ENCODE results near the gene SLC2A3. TPM values are rescaled to one million over a fixed set of nuclear protein-coding genes. Genes with fewer than 3 reads are reported as not detected.

Gene SLC2A3
- total and polyA plus RNA-seq, 2 of the 13 experiments (the other 11 are each of a cell fraction or from before 2014, with no cell fraction given): 39.3 to 580 TPM

DNA sequence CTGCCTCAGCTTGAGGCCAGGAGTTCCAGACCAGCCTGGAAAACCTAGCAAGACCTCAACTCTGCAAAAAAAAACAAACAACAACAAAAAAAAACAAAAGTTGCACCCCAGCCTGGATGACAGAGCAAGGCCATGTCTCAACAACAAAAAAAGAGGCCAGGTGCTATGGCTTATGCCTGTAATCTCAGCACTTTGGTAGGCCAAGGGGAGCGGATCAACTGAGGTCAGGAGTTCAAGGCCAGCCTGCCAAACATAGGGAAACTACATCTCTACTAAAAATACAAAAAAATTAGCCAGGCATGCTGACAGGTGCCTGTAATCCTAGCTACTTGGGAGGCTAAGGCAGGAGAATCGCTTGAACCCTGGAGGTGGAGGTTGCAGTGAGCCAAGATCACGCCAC lies 56.7 kb downstream of the SLC2A3 start:
- POLR2A ChIA-PET: interaction anchor here (0.6 to 0.7 kb wide), 3 partner anchors 11 to 37 kb away, joined by 3 to 4 read pairs (median 3); no protein-coding TSS in a partner anchor
- Histone ChIP-seq H3K4me2 (ENCODE audit: low read depth, low read length) (no peak overlapping the region), H3K27ac (ENCODE audit: extremely low read length, insufficient read depth, low read length) (peak overlapping the region; percentile 46), H3K79me2 (ENCODE audit: insufficient read depth, low read length) (peaks cover under 1% of the 10 kb centered on the region), H2AFZ (ENCODE audit: low read length) (no peak overlapping the region), H3K9me3 (ENCODE audit: low read length) (no peaks in the 10 kb centered on the region), H3K4me3 (replicated peaks in 1 of 3; ENCODE audit: insufficient read depth in 1 of 3, low read depth in 2 of 3, low read length in 3 of 3) (no peak overlapping the region), H3K36me3 (replicated peaks in 1 of 2; ENCODE audit: control insufficient read depth in 1 of 2, insufficient read depth in 2 of 2, low read length in 2 of 2) (peaks cover 0 to 5% of the 10 kb centered on the region in 2 experiments; a peak in 2 of 5 replicates), H3K27me3 (ENCODE audit: control insufficient read depth in 1 of 2, insufficient read depth in 2 of 2, low read length in 2 of 2) (no peaks in the 10 kb centered on the region), H3K4me1 (ENCODE audit: insufficient read depth, low read length) (peaks cover 42% of the 10 kb centered on the region), H4K20me1 (ENCODE audit: insufficient read depth, low read length) (no peaks in the 10 kb centered on the region), H3K9ac (ENCODE audit: insufficient read depth, low read depth, low read length) (no peak overlapping the region)
- CTCF ChIA-PET (ENCODE audit: low intra/inter-chr PET ratio, low total read pairs): no interaction called here
- 73% methylated on average over 3 of the region's 3 CpGs for WGBS (ENCODE audit: low lambda C conversion rate)
- DNase-seq (ENCODE audit: low spot score) (peak; percentile 50), ATAC-seq (peak; percentile 34; the same call in 1 of the 3 replicates), FAIRE-seq (no peak)
- intact Hi-C loops (cut with micrococcal nuclease; ENCODE audit: unreplicated experiment): no loop called here
- in situ Hi-C loops (cut with HindIII; ENCODE audit: extremely low pct_ligation_motif_present, low pct_unique_long_range_greater_than_20kb): no loop called here
- BruUV-seq (replicated peaks): no TSS peak
- TF ChIP-seq NR2F1 (CRISPR knock-in tag; IDR thresholded peaks at IDR 0.05) (peak; percentile 45 to 46; a peak in 2 of 4 replicates), MED1 (CRISPR knock-in tag; IDR thresholded peaks at IDR 0.05) (0 out of 2 replicates have a peak, but pooled peaks have one; percentile 17), GFI1 (CRISPR knock-in tag; IDR thresholded peaks at IDR 0.05; ENCODE audit: borderline replicate concordance) (peak; percentile 64; the same call in 1 of the 2 replicates), POGZ (CRISPR knock-in tag; IDR thresholded peaks at IDR 0.05) (0 out of 2 replicates have a peak, but pooled peaks have one; percentile 20), SOX13 (IDR thresholded peaks at IDR 0.05) (no peak), SOX13 (CRISPR knock-in tag; conservative IDR thresholded peaks at IDR 0.05 in 1 of 2, IDR thresholded peaks at IDR 0.05 in 1 of 2) (peak in 1 of 2 experiments; percentile 27; a peak in 1 of 4 replicates), ZNF24 (IDR thresholded peaks at IDR 0.05) (no peak), NR2F2 (IDR thresholded peaks at IDR 0.05; ENCODE audit: borderline replicate concordance, low read depth) (peak; percentile 38; the same call in 1 of the 2 replicates), RARA (CRISPR knock-in tag; IDR thresholded peaks at IDR 0.05) (peak; percentile 74), PHF21A (CRISPR knock-in tag; IDR thresholded peaks at IDR 0.05) (0 out of 2 replicates have a peak, but pooled peaks have one; percentile 24)
- TF ChIP-seq, protein P1, sequence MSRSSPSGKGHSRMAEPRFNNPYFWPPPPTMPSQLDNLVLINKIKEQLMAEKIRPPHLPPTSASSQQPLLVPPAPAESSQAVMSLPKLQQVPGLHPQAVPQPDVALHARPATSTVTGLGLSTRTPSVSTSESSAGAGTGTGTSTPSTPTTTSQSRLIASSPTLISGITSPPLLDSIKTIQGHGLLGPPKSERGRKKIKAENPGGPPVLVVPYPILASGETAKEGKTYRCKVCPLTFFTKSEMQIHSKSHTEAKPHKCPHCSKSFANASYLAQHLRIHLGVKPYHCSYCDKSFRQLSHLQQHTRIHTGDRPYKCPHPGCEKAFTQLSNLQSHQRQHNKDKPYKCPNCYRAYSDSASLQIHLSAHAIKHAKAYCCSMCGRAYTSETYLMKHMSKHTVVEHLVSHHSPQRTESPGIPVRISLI (CRISPR knock-in tag; IDR thresholded peaks at IDR 0.05; ENCODE audit: borderline replicate concordance): peak; percentile 34; the same call in 1 of the 2 replicates
- TF ChIP-seq, protein P2, sequence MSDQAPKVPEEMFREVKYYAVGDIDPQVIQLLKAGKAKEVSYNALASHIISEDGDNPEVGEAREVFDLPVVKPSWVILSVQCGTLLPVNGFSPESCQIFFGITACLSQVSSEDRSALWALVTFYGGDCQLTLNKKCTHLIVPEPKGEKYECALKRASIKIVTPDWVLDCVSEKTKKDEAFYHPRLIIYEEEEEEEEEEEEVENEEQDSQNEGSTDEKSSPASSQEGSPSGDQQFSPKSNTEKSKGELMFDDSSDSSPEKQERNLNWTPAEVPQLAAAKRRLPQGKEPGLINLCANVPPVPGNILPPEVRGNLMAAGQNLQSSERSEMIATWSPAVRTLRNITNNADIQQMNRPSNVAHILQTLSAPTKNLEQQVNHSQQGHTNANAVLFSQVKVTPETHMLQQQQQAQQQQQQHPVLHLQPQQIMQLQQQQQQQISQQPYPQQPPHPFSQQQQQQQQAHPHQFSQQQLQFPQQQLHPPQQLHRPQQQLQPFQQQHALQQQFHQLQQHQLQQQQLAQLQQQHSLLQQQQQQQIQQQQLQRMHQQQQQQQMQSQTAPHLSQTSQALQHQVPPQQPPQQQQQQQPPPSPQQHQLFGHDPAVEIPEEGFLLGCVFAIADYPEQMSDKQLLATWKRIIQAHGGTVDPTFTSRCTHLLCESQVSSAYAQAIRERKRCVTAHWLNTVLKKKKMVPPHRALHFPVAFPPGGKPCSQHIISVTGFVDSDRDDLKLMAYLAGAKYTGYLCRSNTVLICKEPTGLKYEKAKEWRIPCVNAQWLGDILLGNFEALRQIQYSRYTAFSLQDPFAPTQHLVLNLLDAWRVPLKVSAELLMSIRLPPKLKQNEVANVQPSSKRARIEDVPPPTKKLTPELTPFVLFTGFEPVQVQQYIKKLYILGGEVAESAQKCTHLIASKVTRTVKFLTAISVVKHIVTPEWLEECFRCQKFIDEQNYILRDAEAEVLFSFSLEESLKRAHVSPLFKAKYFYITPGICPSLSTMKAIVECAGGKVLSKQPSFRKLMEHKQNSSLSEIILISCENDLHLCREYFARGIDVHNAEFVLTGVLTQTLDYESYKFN (CRISPR knock-in tag; conservative IDR thresholded peaks at IDR 0.05): peak; percentile 38
- TF ChIP-seq, protein P3, sequence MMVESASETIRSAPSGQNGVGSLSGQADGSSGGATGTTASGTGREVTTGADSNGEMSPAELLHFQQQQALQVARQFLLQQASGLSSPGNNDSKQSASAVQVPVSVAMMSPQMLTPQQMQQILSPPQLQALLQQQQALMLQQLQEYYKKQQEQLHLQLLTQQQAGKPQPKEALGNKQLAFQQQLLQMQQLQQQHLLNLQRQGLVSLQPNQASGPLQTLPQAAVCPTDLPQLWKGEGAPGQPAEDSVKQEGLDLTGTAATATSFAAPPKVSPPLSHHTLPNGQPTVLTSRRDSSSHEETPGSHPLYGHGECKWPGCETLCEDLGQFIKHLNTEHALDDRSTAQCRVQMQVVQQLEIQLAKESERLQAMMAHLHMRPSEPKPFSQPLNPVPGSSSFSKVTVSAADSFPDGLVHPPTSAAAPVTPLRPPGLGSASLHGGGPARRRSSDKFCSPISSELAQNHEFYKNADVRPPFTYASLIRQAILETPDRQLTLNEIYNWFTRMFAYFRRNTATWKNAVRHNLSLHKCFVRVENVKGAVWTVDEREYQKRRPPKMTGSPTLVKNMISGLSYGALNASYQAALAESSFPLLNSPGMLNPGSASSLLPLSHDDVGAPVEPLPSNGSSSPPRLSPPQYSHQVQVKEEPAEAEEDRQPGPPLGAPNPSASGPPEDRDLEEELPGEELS (CRISPR knock-in tag; IDR thresholded peaks at IDR 0.05): peak; percentile 41; the same call in 1 of the 2 replicates
- TF ChIP-seq, protein P4, sequence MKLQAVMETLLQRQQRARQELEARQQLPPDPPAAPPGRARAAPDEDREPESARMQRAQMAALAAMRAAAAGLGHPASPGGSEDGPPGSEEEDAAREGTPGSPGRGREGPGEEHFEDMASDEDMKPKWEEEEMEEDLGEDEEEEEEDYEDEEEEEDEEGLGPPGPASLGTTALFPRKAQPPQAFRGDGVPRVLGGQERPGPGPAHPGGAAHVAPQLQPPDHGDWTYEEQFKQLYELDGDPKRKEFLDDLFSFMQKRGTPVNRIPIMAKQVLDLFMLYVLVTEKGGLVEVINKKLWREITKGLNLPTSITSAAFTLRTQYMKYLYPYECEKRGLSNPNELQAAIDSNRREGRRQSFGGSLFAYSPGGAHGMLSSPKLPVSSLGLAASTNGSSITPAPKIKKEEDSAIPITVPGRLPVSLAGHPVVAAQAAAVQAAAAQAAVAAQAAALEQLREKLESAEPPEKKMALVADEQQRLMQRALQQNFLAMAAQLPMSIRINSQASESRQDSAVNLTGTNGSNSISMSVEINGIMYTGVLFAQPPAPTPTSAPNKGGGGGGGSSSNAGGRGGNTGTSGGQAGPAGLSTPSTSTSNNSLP (IDR thresholded peaks at IDR 0.05; ENCODE audit: low read depth, low read length): no peak
